IPS-15b (cell line): ENCODE measurements around the gene IGLL1.
"Not testable (repeated sequence)": the region's sequence is repeated elsewhere in the genome, so short reads cannot be mapped to it uniquely, and the experiment has no call there.

Experiments used
- H3K27me3 ChIP-seq: one replicate; pipeline ENCODE4 v1.6.1; 2013; ENCODE audit warnings: low read length; ENCODE audit not compliant: control insufficient read depth, insufficient read depth
- H3K36me3 ChIP-seq: one replicate; pipeline ENCODE4 v1.6.1; 2013; ENCODE audit warnings: low read length; ENCODE audit not compliant: control insufficient read depth, insufficient read depth
- H3K4me1 ChIP-seq: one replicate; pipeline ENCODE4 v1.6.1; 2013; ENCODE audit warnings: mild to moderate bottlenecking, low read length; ENCODE audit not compliant: control insufficient read depth, insufficient read depth
- H3K4me3 ChIP-seq: one replicate; pipeline ENCODE4 v1.5.1; 2013; ENCODE audit warnings: low read depth, low read length
- H3K9ac ChIP-seq: one replicate; pipeline ENCODE4 v1.6.1; 2013; ENCODE audit warnings: low read depth, mild to moderate bottlenecking, low read length
- H3K9me3 ChIP-seq: one replicate; pipeline ENCODE4 v1.6.1; 2013; ENCODE audit warnings: mild to moderate bottlenecking, low read length; ENCODE audit not compliant: control insufficient read depth, insufficient read depth

The IGLL1 gene

GRCh38 chr22:23580576-23581259, 628 bp upstream of the IGLL1 start:
- Histone ChIP-seq H3K9ac (no peak overlapping the region), H3K9me3 (no peaks in the 10 kb centered on the region), H3K4me1 (no peaks in the 10 kb centered on the region), H3K4me3 (no peak overlapping the region), H3K27me3 (no peaks in the 10 kb centered on the region), H3K36me3 (no peaks in the 10 kb centered on the region)

GRCh38 chr22:23579280-23579679, 810 bp downstream of the IGLL1 start:
- no peak overlapping the region for H3K9ac ChIP-seq
- H3K4me3 ChIP-seq = no peak overlapping the region

GRCh38 chr22:23578306-23578705, 1.8 kb downstream of the IGLL1 start:
- Histone ChIP-seq H3K4me3 (no peak overlapping the region), H3K9me3 (no peaks in the 10 kb centered on the region), H3K4me1 (no peaks in the 10 kb centered on the region), H3K9ac (no peak overlapping the region), H3K27me3 (no peaks in the 10 kb centered on the region), H3K36me3 (no peaks in the 10 kb centered on the region)

More at GRCh38 chr22:23579280-23579679, 810 bp downstream of the IGLL1 start:
- Histone ChIP-seq H3K4me1 (no peaks in the 10 kb centered on the region), H3K27me3 (no peaks in the 10 kb centered on the region), H3K9me3 (no peaks in the 10 kb centered on the region), H3K36me3 (no peaks in the 10 kb centered on the region)

- H3K9ac ChIP-seq = no peak overlapping the region
- H3K36me3 ChIP-seq = no peaks in the 10 kb centered on the region
- H3K4me1 ChIP-seq = no peaks in the 10 kb centered on the region
Observed at GRCh38 chr22:23576681-23577080, 3.4 kb downstream of the IGLL1 start.

GRCh38 chr22:23575601-23576000, 4.5 kb downstream of the IGLL1 start:
- no peaks in the 10 kb centered on the region for H3K27me3 ChIP-seq
- no peak overlapping the region for H3K4me3 ChIP-seq
- H3K9ac ChIP-seq = no peak overlapping the region
- H3K36me3 ChIP-seq = no peaks in the 10 kb centered on the region
- H3K4me1 ChIP-seq = no peaks in the 10 kb centered on the region
- H3K9me3 ChIP-seq = no peaks in the 10 kb centered on the region

More at GRCh38 chr22:23576681-23577080, 3.4 kb downstream of the IGLL1 start:
- Histone ChIP-seq H3K27me3 (no peaks in the 10 kb centered on the region), H3K9me3 (no peaks in the 10 kb centered on the region), H3K4me3 (no peak overlapping the region)

GRCh38 chr22:23574877-23575276, 5.2 kb downstream of the IGLL1 start:
- Histone ChIP-seq H3K36me3 (no peaks in the 10 kb centered on the region), H3K27me3 (no peaks in the 10 kb centered on the region), H3K4me1 (no peaks in the 10 kb centered on the region), H3K9ac (no peak overlapping the region), H3K4me3 (no peak overlapping the region), H3K9me3 (no peaks in the 10 kb centered on the region)

GRCh38 chr22:23574371-23574811, 5.7 kb downstream of the IGLL1 start:
- H3K4me1 ChIP-seq = no peaks in the 10 kb centered on the region
- H3K27me3 ChIP-seq = no peaks in the 10 kb centered on the region
- H3K9ac ChIP-seq = no peak overlapping the region
- H3K9me3 ChIP-seq = no peaks in the 10 kb centered on the region
- H3K36me3 ChIP-seq = no peaks in the 10 kb centered on the region
- no peak overlapping the region for H3K4me3 ChIP-seq

- not testable (repeated sequence) for H3K4me1 ChIP-seq, H3K9ac ChIP-seq, H3K27me3 ChIP-seq, H3K9me3 ChIP-seq, H3K36me3 ChIP-seq, H3K4me3 ChIP-seq
Observed at GRCh38 chr22:23573701-23574235, 6.3 kb downstream of the IGLL1 start.

GRCh38 chr22:23573106-23573505, 7.0 kb downstream of the IGLL1 start:
- not testable (repeated sequence) for H3K27me3 ChIP-seq, H3K4me1 ChIP-seq, H3K9ac ChIP-seq, H3K36me3 ChIP-seq, H3K9me3 ChIP-seq, H3K4me3 ChIP-seq

GRCh38 chr22:23571486-23571885, 8.6 kb downstream of the IGLL1 start:
- H3K4me1 ChIP-seq = peaks cover 8% of the 10 kb centered on the region
- no peak overlapping the region for H3K9ac ChIP-seq
- H3K27me3 ChIP-seq = peaks cover 11% of the 10 kb centered on the region
- no peak overlapping the region for H3K4me3 ChIP-seq
- no peaks in the 10 kb centered on the region for H3K9me3 ChIP-seq
- no peaks in the 10 kb centered on the region for H3K36me3 ChIP-seq

GRCh38 chr22:23570681-23571080, 9.4 kb downstream of the IGLL1 start:
- H3K9me3 ChIP-seq = no peaks in the 10 kb centered on the region
- no peaks in the 10 kb centered on the region for H3K36me3 ChIP-seq
- H3K9ac ChIP-seq = no peak overlapping the region
- H3K27me3 ChIP-seq = peaks cover 13% of the 10 kb centered on the region
- no peak overlapping the region for H3K4me3 ChIP-seq
- peaks cover 8% of the 10 kb centered on the region for H3K4me1 ChIP-seq

GRCh38 chr22:23569716-23570115, 10.4 kb downstream of the IGLL1 start:
- Histone ChIP-seq H3K36me3 (no peaks in the 10 kb centered on the region), H3K27me3 (peaks cover 13% of the 10 kb centered on the region), H3K4me1 (peaks cover 8% of the 10 kb centered on the region), H3K9me3 (no peaks in the 10 kb centered on the region), H3K4me3 (no peak overlapping the region), H3K9ac (no peak overlapping the region)
